T-helper 1 cell treated with Interleukin-12 subunit alpha and Interleukin-12 subunit beta and Interleukin-4 antibody, amounts not matched to agents 30 ng/mL and 1 ng/mL, for 36 hours (primary cell): Measurements from ENCODE around the gene PCDHB15. TPM values are rescaled to one million over a fixed set of nuclear protein-coding genes. Genes with fewer than 3 reads are reported as not detected.
"Not testable (repeated sequence)": the region's sequence is repeated elsewhere in the genome, so short reads cannot be mapped to it uniquely, and the experiment has no call there.

Source experiments
- intact Hi-C: fragments of 100-400 bp; cut with micrococcal nuclease; formaldehyde crosslinking; loops from one replicate; pipeline ENCODE4 v1.15.1; 2024
- total RNA-seq: library from RNA; stranded (reverse); gene quantifications from 2 replicates; pipeline ENCODE4 v1.2.3, GENCODE V29; 2022

PCDHB15 gene
- total RNA-seq = not detected in 2 replicates

DNA sequence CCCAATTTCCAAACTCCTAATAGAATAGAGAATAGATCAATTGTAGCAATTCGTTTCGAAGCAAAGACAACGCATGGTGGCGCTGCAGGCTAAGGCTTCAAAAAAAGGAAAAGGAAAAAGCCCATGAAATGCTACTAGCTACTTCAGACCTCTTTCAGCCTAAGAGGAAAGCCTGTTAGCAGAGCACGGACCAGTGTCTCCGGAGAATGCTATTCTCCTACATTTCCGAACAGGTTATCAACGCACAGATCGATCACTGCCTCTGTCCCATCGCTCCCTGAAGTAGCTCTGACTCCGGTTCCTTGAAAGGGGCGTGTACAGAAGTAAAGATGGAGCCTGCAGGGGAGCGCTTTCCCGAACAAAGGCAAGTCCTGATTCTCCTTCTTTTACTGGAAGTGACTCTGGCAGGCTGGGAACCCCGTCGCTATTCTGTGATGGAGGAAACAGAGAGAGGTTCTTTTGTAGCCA lies at the start of gene PCDHB15:
Gene PCDHB15 (plus strand): TSS at position 146 of the 468 bp plus-strand sequence. CDS start 184 bp downstream, at position 330.
- intact Hi-C loops = loop anchor here (1.0 kb wide), 1 partner anchor 279 kb away; no protein-coding TSS in a partner anchor

DNA sequence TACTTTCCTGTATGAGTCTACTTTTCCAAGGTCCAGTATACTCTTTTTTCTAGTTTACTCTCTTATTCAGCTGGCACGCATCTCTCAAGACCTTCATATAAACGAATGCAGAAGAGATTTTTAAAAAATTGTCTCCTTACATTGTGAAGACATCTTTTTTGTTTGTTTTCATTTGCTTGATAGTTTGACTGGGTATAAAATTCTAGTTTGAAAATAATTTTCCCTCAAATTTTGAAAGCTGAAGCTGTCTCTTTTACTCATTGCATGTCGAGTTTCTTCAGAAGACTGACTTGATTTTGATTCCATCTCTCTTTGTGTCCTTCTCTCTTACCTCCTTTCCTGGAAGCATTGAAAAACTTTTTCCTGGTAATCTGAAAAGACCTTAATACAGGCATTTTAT lies 48.8 kb upstream of the PCDHB15 start:
- intact Hi-C loops = loop anchor here (10.0 kb wide), 1 partner anchor 168 kb away; the partner anchor contains the start of gene PCDHGA5

DNA sequence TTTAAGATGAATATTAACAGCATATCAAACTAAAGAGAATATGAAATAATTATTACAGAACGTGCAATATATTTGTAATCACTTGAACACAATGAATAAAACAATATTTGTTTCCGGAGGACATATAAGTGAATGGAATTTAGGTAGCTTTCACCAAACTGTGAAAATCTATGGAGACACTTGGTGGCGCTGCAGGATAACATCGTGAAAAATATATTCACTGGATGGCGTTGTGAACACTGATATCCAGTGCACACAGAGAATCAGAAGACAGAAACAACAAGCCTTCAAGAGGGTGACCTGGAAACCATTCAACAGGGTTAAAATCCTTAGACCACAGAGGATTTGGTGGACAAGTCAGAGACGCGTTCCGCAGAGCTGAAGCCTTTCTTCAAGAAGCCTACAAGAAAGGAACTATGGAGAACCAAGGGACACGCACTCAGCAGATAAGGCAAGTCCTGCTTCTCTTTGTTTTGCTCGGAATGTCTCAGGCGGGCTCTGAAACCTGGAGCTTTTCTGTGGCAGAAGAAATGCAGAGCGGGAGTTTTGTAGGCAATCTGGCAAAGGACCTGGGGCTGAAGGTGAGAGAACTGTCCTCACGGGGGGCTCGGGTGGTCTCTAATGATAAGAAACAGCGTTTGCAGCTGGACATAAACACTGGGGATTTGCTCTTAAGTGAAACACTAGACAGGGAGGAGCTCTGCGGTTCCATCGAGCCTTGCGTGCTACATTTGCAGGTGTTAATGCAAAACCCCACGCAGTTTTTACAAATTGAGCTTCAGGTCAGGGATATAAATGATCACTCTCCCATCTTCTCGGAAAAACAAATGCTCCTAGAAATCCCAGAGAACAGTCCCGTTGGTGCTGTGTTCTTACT lies 45.6 kb upstream of the PCDHB15 start, which contains the start of gene PCDHB11:
Gene PCDHB11 (plus strand): TSS at position 269 of the 877 bp plus-strand sequence. CDS start 148 bp downstream, at position 417.
- intact Hi-C loops = loop anchor here (10.0 kb wide), 1 partner anchor 165 kb away; the partner anchor contains the start of gene PCDHGA5

DNA sequence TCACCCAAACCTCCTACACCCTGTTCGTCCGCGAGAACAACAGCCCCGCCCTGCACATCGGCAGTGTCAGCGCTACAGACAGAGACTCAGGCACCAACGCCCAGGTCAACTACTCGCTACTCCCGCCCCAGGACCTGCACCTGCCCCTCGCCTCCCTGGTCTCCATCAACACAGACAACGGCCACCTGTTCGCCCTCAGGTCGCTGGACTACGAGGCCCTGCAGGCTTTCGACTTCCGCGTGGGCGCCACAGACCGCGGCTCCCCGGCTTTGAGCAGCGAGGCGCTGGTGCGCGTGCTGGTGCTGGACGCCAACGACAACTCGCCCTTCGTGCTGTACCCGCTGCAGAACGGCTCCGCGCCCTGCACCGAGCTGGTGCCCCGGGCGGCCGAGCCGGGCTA lies 44.1 kb upstream of the PCDHB15 start:
- intact Hi-C loops = not testable (repeated sequence)

GRCh38 chr5:141201646-141202045 lies 43.5 kb upstream of the PCDHB15 start:
- intact Hi-C loops = not testable (repeated sequence)

DNA sequence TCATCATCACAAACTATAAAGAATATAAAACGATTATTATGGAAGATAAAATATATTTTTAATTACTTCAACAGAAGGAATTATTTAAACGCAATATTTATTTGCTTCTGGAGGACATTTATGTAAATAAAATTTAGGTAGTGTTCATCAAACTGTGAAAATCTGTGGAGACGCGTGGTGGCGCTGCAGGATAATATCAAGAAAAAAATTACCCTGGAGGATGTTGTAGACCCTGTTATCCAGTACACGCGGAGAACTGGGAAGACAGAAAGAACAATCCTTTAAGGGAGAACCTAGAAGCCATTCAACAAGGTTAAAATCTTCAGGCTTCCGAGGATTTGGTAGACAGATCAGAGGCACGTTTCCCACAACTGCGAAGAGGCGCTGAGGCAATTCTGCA lies 36.7 kb upstream of the PCDHB15 start, which contains the start of gene PCDHB12:
Gene PCDHB12 (plus strand): TSS at position 242 of the 400 bp plus-strand sequence. CDS start 189 bp downstream, outside the sequence.
- intact Hi-C loops = no loop called here

GRCh38 chr5:141210281-141210680 lies 34.9 kb upstream of the PCDHB15 start:
- intact Hi-C loops = not testable (repeated sequence)

- intact Hi-C loops = not testable (repeated sequence)
Observed at GRCh38 chr5:141210849-141211248, 34.3 kb upstream of the PCDHB15 start.

GRCh38 chr5:141213656-141214339 lies 31.4 kb upstream of the PCDHB15 start, which contains the start of gene PCDHB13:
Gene PCDHB13 (plus strand): TSS chr5:141213919. CDS start chr5:141214124, 205 bp downstream.
- intact Hi-C loops = loop anchor here (2.0 kb wide), 1 partner anchor 35 kb away; no protein-coding TSS in a partner anchor

DNA sequence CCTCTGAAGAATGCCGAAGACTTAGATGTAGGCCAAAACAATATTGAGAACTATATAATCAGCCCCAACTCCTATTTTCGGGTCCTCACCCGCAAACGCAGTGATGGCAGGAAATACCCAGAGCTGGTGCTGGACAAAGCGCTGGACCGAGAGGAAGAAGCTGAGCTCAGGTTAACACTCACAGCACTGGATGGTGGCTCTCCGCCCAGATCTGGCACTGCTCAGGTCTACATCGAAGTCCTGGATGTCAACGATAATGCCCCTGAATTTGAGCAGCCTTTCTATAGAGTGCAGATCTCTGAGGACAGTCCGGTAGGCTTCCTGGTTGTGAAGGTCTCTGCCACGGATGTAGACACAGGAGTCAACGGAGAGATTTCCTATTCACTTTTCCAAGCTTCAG lies 30.6 kb upstream of the PCDHB15 start:
- intact Hi-C loops = loop anchor here (2.0 kb wide), 1 partner anchor 36 kb away; no protein-coding TSS in a partner anchor

DNA sequence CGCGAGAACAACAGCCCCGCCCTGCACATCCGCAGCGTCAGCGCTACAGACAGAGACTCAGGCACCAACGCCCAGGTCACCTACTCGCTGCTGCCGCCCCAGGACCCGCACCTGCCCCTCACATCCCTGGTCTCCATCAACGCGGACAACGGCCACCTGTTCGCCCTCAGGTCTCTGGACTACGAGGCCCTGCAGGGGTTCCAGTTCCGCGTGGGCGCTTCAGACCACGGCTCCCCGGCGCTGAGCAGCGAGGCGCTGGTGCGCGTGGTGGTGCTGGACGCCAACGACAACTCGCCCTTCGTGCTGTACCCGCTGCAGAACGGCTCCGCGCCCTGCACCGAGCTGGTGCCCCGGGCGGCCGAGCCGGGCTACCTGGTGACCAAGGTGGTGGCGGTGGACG lies 29.7 kb upstream of the PCDHB15 start:
- intact Hi-C loops = loop anchor here (2.0 kb wide), 1 partner anchor 37 kb away; no protein-coding TSS in a partner anchor

- intact Hi-C loops = not testable (repeated sequence)
Observed at GRCh38 chr5:141216035-141216434, 29.2 kb upstream of the PCDHB15 start.

DNA sequence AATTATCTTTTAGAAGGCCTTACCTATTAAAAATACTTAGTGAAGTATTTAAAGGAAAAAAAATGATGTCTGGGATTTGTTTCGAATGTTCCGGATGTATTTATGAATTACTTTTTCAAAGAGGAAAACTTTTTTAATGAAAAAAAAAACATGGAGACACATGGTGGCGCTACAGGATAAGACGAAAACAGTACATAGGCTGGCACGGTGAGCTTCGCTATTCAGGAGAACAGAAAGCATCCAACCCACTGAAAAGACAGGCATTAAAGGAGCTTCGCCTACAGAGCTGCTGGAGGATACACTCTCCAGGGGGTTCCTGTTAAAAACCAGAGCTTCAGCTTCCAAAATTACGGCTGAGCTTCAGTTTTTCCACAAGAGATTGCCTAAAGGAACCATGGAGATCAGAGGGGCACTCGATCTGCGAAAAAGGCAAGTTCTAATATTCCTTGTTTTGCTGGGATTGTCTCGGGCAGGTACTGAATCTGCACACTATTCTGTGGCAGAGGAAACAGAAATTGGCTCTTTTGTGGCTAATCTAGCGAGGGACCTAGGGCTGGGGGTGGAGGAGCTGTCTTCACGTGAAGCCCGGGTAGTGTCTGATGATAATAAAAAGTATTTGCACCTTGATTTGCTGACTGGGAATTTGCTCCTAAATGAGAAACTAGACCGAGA lies 21.9 kb upstream of the PCDHB15 start, which contains the start of gene PCDHB14:
Gene PCDHB14 (plus strand): TSS at position 232 of the 672 bp plus-strand sequence. CDS start 163 bp downstream, at position 395.
- intact Hi-C loops = loop anchor here (2.0 kb wide), 1 partner anchor 342 kb away; no protein-coding TSS in a partner anchor

GRCh38 chr5:141224844-141225243 lies 20.4 kb upstream of the PCDHB15 start:
- intact Hi-C loops = not testable (repeated sequence)

DNA sequence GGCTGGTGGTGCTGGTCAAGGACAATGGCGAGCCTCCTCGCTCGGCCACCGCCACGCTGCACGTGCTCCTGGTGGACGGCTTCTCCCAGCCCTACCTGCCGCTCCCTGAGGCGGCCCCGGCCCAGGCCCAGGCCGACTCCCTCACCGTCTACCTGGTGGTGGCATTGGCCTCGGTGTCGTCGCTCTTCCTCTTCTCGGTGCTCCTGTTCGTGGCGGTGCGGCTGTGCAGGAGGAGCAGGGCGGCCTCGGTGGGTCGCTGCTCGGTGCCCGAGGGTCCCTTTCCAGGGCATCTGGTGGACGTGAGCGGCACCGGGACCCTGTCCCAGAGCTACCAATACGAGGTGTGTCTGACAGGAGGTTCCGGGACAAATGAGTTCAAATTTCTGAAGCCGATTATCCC lies 19.8 kb upstream of the PCDHB15 start:
- intact Hi-C loops = not testable (repeated sequence)

DNA sequence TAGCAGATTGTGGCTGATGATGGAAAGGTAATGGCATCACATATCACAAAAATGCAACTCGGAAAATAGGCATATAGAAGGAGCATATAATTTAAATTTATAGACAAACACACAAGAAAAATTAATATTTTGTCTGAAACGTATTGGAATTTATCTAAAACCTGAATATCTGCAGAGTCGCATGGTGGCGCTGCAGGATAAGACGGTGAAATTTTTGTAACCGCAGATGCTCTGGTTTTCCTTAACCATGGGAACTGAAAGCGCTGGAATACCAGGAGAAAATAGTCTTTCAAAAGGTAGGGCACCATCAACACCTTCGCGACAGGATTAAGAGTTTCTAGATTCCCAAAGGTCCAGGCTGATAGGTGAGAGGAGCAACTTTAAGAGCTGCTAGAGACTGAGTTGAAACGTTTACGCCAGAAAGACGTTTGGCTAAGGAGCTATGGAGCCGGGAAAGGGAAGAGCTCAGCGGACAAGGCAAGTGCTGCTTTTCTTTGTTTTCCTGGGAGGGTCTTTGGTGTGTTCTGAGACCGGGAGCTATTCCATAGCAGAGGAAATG lies 11.0 kb upstream of the PCDHB15 start:
- intact Hi-C loops = loop anchor here (10.0 kb wide), 3 partner anchors 131 to 389 kb away; partner anchors contain the start of genes PCDHA8, PCDHA9, PCDHGA5 and PCDHGA9

DNA sequence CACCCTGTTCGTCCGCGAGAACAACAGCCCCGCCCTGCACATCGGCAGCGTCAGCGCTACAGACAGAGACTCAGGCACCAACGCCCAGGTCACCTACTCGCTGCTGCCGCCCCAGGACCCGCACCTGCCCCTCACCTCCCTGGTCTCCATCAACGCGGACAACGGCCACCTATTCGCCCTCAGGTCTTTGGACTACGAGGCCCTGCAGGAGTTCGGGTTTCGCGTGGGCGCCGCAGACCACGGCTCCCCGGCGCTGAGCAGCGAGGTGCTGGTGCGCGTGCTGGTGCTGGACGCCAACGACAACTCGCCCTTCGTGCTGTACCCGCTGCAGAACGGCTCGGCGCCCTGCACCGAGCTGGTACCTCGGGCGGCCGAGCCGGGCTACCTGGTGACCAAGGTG lies 9.3 kb upstream of the PCDHB15 start:
- intact Hi-C loops = loop anchor here (10.0 kb wide), 3 partner anchors 129 to 391 kb away; partner anchors contain the start of genes PCDHA8, PCDHA9, PCDHGA5 and PCDHGA9

DNA sequence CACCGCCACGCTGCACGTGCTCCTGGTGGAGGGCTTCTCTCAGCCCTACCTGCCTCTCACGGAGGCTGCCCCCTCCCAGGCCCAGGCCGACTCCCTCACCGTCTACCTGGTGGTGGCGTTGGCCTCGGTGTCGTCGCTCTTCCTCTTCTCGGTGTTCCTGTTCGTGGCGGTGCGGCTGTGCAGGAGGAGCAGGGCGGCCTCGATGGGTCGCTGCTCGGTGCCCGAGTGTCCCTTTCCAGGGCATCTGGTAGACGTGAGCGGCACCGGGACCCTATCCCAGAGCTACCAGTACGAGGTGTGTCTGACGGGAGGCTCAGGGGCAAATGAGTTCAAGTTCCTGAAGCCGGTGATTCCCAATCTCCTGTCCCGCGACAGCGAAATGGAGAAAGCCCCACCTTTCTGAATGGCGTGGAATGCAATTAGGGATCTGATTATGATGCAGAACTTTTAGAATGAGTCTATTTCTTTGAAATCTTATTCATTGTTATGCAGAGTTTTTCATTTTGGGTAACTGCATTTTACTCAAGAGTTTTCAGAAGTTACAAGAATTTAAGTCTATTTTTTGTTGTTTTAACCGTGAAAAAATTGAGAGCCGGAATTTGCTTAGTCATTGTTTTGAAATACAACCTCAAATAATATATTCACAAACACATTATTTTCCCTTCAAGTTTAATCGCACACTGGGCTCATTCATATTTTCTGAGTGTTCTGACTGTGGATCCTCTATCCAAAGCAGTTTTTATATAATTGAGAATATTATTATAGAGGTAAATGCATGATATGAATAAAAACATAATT lies 8.5 kb upstream of the PCDHB15 start:
- intact Hi-C loops = loop anchor here (10.0 kb wide), 3 partner anchors 128 to 392 kb away; partner anchors contain the start of genes PCDHA8, PCDHA9, PCDHGA5 and PCDHGA9

- intact Hi-C loops = no loop called here
Observed at GRCh38 chr5:141241496-141241895, 3.7 kb upstream of the PCDHB15 start.
